ENCODE measurements around the gene FKBP4. TPM values are rescaled to one million over a fixed set of nuclear protein-coding genes. Genes with fewer than 3 reads are reported as not detected.

Gene FKBP4
- polyA plus RNA-seq, 1 experiment = 34.1 TPM

GRCh38 chr12:2791089-2791488 is 3.7 kb upstream of the FKBP4 start:
- no peak for DNase-seq (ENCODE audit: low read depth, low spot score)

GRCh38 chr12:2792671-2793500 is 1.9 kb upstream of the FKBP4 start:
- H3K27ac ChIP-seq (ENCODE audit: low read depth, low read length) = no peak overlapping the region
- CTCF ChIA-PET = interaction anchor here (2.2 kb wide), 1 partner anchor 9 kb away, joined by 7 read pairs; no protein-coding TSS in a partner anchor
- POLR2A ChIA-PET = no interaction called here
- no peak overlapping the region for H3K4me3 ChIP-seq (ENCODE audit: low read depth, low read length)
- H3K9me3 ChIP-seq (ENCODE audit: control insufficient read depth, insufficient read depth, low read length) = no peaks in the 10 kb centered on the region; the same call in 1 of the 2 replicates
- no peak for DNase-seq (ENCODE audit: low read depth, low spot score)
- H3K27me3 ChIP-seq (ENCODE audit: control insufficient read depth, insufficient read depth, low read length) = peaks cover 23% of the 10 kb centered on the region
- TF ChIP-seq CTCF (IDR thresholded peaks at IDR 0.05; ENCODE audit: low read depth, low read length) = no peak

More at GRCh38 chr12:2791089-2791488, 3.7 kb upstream of the FKBP4 start:
- ChIA-PET CTCF (no interaction called here), POLR2A (interaction anchor here (0.7 kb wide), 1 partner anchor 24 kb away, joined by 10 read pairs; no protein-coding TSS in a partner anchor)
- no peak overlapping the region for H3K27ac ChIP-seq (ENCODE audit: low read depth, low read length)
- H3K4me3 ChIP-seq (ENCODE audit: low read depth, low read length) = no peak overlapping the region
- H3K9me3 ChIP-seq (ENCODE audit: control insufficient read depth, insufficient read depth, low read length) = no peaks in the 10 kb centered on the region; the same call in 1 of the 2 replicates
- H3K27me3 ChIP-seq (ENCODE audit: control insufficient read depth, insufficient read depth, low read length) = peaks cover 26% of the 10 kb centered on the region
- TF ChIP-seq CTCF (IDR thresholded peaks at IDR 0.05; ENCODE audit: low read depth, low read length) = no peak

GRCh38 chr12:2793561-2793960 is 1.2 kb upstream of the FKBP4 start:
- no peak for TF ChIP-seq CTCF (IDR thresholded peaks at IDR 0.05; ENCODE audit: low read depth, low read length)
- H3K4me3 ChIP-seq (ENCODE audit: low read depth, low read length) = no peak overlapping the region
- no peak for DNase-seq (ENCODE audit: low read depth, low spot score)
- CTCF ChIA-PET = interaction anchor here (2.2 kb wide), 1 partner anchor 9 kb away, joined by 7 read pairs; no protein-coding TSS in a partner anchor
- H3K9me3 ChIP-seq (ENCODE audit: control insufficient read depth, insufficient read depth, low read length) = no peaks in the 10 kb centered on the region; the same call in 1 of the 2 replicates
- POLR2A ChIA-PET = no interaction called here
- no peak overlapping the region for H3K27ac ChIP-seq (ENCODE audit: low read depth, low read length)
- H3K27me3 ChIP-seq (ENCODE audit: control insufficient read depth, insufficient read depth, low read length) = peaks cover 20% of the 10 kb centered on the region

- POLR2A ChIA-PET = interaction anchor here (0.9 kb wide), 1 partner anchor 18 kb away, joined by 4 read pairs; the partner anchor contains the start of gene ITFG2
- DNase-seq (ENCODE audit: low read depth, low spot score) = no peak
- H3K27me3 ChIP-seq (ENCODE audit: control insufficient read depth, insufficient read depth, low read length) = peaks cover 15% of the 10 kb centered on the region
- no peaks in the 10 kb centered on the region; the same call in 1 of the 2 replicates for H3K9me3 ChIP-seq (ENCODE audit: control insufficient read depth, insufficient read depth, low read length)
- H3K27ac ChIP-seq (ENCODE audit: low read depth, low read length) = no peak overlapping the region
- no peak for TF ChIP-seq CTCF (IDR thresholded peaks at IDR 0.05; ENCODE audit: low read depth, low read length)
- peak overlapping the region; percentile 92 for H3K4me3 ChIP-seq (ENCODE audit: low read depth, low read length)
- CTCF ChIA-PET = interaction anchor here (2.2 kb wide), 1 partner anchor 10 kb away, joined by 7 read pairs; no protein-coding TSS in a partner anchor
Observed at GRCh38 chr12:2794191-2794735, 507 bp upstream of the FKBP4 start.

Data from AG04450 (cell line).